Aorta (tissue), 5 donors: Measurements from ENCODE around the gene ZXDC. TPM values are rescaled to one million over a fixed set of nuclear protein-coding genes. Genes with fewer than 3 reads are reported as not detected.

Experiments
- ATAC-seq: fragments of 200-7000 bp; cut with Tn5 transposase; one replicate; pipeline ENCODE4 v1.9.1; 2022; ENCODE audit warnings: moderate library complexity; ENCODE audit not compliant: low FRiP score
- DNase-seq, 2 donors: peaks; one replicate each; pipeline ENCODE4 v3.0.0-alpha.2; 2020
- H3K27ac ChIP-seq, 2 donors: one replicate each; pipeline ENCODE4 v1.5.1; 2013; ENCODE audit warnings: low read length in 2 of 2, mild to moderate bottlenecking in 2 of 2, moderate library complexity in 2 of 2, control low read depth in 1 of 2, inconsistent platforms in 1 of 2, low read depth in 1 of 2
- H3K27me3 ChIP-seq, 2 donors: one replicate each; pipeline ENCODE4 v1.6.1; 2013; ENCODE audit warnings: control low read depth in 1 of 2, low read length in 1 of 2, mild to moderate bottlenecking in 1 of 2, moderate library complexity in 1 of 2; ENCODE audit not compliant: insufficient read depth in 2 of 2, control insufficient read depth in 1 of 2
- H3K36me3 ChIP-seq, 2 donors: one replicate each; pipeline ENCODE4 v1.6.1; 2013; ENCODE audit warnings: control low read depth in 1 of 2, low read length in 1 of 2, mild to moderate bottlenecking in 1 of 2; ENCODE audit not compliant: insufficient read depth in 2 of 2, control insufficient read depth in 1 of 2
- H3K4me1 ChIP-seq, 2 donors: one replicate each; pipeline ENCODE4 v1.6.1; 2013; ENCODE audit warnings: low read length in 2 of 2, control low read depth in 1 of 2, mild to moderate bottlenecking in 1 of 2, moderate library complexity in 1 of 2; ENCODE audit not compliant: insufficient read depth in 2 of 2, control insufficient read depth in 1 of 2
- H3K4me3 ChIP-seq, 2 donors: one replicate each; pipeline ENCODE4 v1.5.1; 2013; ENCODE audit warnings: low read length in 2 of 2, control low read depth in 1 of 2, mild to moderate bottlenecking in 1 of 2
- H3K9me3 ChIP-seq: one replicate; pipeline ENCODE4 v1.6.1; 2013; ENCODE audit warnings: mild to moderate bottlenecking, low read length; ENCODE audit not compliant: control insufficient read depth
- WGBS, 2 donors: extraction: QIAGEN DNeasy Blood & Tissue Kit; methylation state at CpG; one replicate each; pipeline ENCODE4 v1.1.7; 2013; 5-methylcytosine and 5-hydroxymethylcytosine counted together
- intact Hi-C, 2 donors: fragments of 100-400 bp; cut with DNase I; formaldehyde crosslinking; loops; one replicate each; pipeline versions ENCODE4 v1.14.2 to v1.15.0; 2022
- polyA plus RNA-seq, 2 donors: library from polyadenylated mRNA; stranded (reverse); fragments of 200-250 nt; gene quantifications; one replicate each; pipeline ENCODE4 v1.2.3, GENCODE V29; 2013
- total RNA-seq, 2 donors: library from RNA; stranded (reverse); fragmentation: NEBNext Ultra II Directional; extraction: Animal tissue kit (Norgen Biotek cat#: 25700); gene quantifications; one replicate each; pipeline ENCODE4 v1.2.1, GENCODE V29; 2021
- donor health status: healthy with polysubstance abuse.
- donor health status: Bipolar disorder and iron deficiency.
- donor health status: DM: no; HTN: no; CAD: no.
- donor health status: DM: no; HTN: no; CAD: no.
- donor health status: DM: yes; HTN: yes; CAD: no.

The ZXDC gene
- total and polyA plus RNA-seq, 4 donors: 4.4 to 37.5 (median 25.8) TPM

- no peak overlapping the region for H3K4me3 ChIP-seq
- no peaks in the 10 kb centered on the region for H3K36me3 ChIP-seq
- H3K27me3 ChIP-seq: no peaks in the 10 kb centered on the region
- intact Hi-C loops: no loop called here
- H3K9me3 ChIP-seq: peaks cover 1% of the 10 kb centered on the region
- no peaks in the 10 kb centered on the region for H3K4me1 ChIP-seq
- ATAC-seq: no peak
- no peak overlapping the region for H3K27ac ChIP-seq
- DNase-seq: no peak
- WGBS, 2 donors: 85 to 89% methylated on average over 5 of the region's 5 CpGs
Observed at GRCh38 chr3:126408099-126408498, 67.6 kb downstream of the ZXDC start.

GRCh38 chr3:126407412-126408044 is 68.2 kb downstream of the ZXDC start:
- Histone ChIP-seq H3K9me3 (peaks cover 1% of the 10 kb centered on the region), H3K36me3 (no peaks in the 10 kb centered on the region), H3K4me1 (no peaks in the 10 kb centered on the region), H3K4me3 (no peak overlapping the region), H3K27me3 (no peaks in the 10 kb centered on the region), H3K27ac (no peak overlapping the region)
- DNase-seq (no peak), ATAC-seq (no peak)
- WGBS, 2 donors: 84 to 88% methylated on average over 5 of the region's 5 CpGs
- intact Hi-C loops: no loop called here

GRCh38 chr3:126406389-126407296 is 69.0 kb downstream of the ZXDC start:
- Histone ChIP-seq H3K9me3 (peaks cover 1% of the 10 kb centered on the region), H3K27ac (no peak overlapping the region), H3K4me3 (no peak overlapping the region), H3K36me3 (no peaks in the 10 kb centered on the region), H3K4me1 (no peaks in the 10 kb centered on the region), H3K27me3 (no peaks in the 10 kb centered on the region)
- intact Hi-C loops: no loop called here
- no peak for DNase-seq
- 83 to 89% methylated on average over 15 of the region's 15 CpGs for WGBS, 2 donors
- ATAC-seq: no peak

GRCh38 chr3:126402666-126403302 is 72.9 kb downstream of the ZXDC start:
- intact Hi-C loops: no loop called here
- H3K27ac ChIP-seq: no peak overlapping the region
- no peak for ATAC-seq

GRCh38 chr3:126402178-126402577 is 73.5 kb downstream of the ZXDC start:
- no peak for ATAC-seq
- 77 to 82% methylated on average over 6 of the region's 6 CpGs for WGBS, 2 donors
- no peaks in the 10 kb centered on the region for H3K9me3 ChIP-seq
- H3K4me3 ChIP-seq: no peak overlapping the region
- no peaks in the 10 kb centered on the region for H3K36me3 ChIP-seq
- H3K27ac ChIP-seq: no peak overlapping the region
- no peaks in the 10 kb centered on the region for H3K4me1 ChIP-seq
- H3K27me3 ChIP-seq: no peaks in the 10 kb centered on the region
- no peak for DNase-seq
- intact Hi-C loops: no loop called here

More at GRCh38 chr3:126402666-126403302, 72.9 kb downstream of the ZXDC start:
- Histone ChIP-seq H3K4me1 (no peaks in the 10 kb centered on the region), H3K4me3 (no peak overlapping the region), H3K27me3 (no peaks in the 10 kb centered on the region), H3K9me3 (peaks cover 1% of the 10 kb centered on the region), H3K36me3 (no peaks in the 10 kb centered on the region)
- DNase-seq: no peak
- WGBS, 2 donors: 86 to 87% methylated on average over 12 of the region's 12 CpGs

GRCh38 chr3:126401611-126402160 is 74.0 kb downstream of the ZXDC start:
- DNase-seq (no peak), ATAC-seq (no peak)
- intact Hi-C loops: no loop called here
- Histone ChIP-seq H3K9me3 (no peaks in the 10 kb centered on the region), H3K4me1 (no peaks in the 10 kb centered on the region), H3K27me3 (no peaks in the 10 kb centered on the region), H3K4me3 (no peak overlapping the region), H3K27ac (no peak overlapping the region), H3K36me3 (no peaks in the 10 kb centered on the region)
- WGBS, 2 donors: 72% methylated on average over 7 to 8 of the region's 8 CpGs

GRCh38 chr3:126399756-126400155 is 75.9 kb downstream of the ZXDC start:
- 92% methylated on average over 4 of the region's 4 CpGs for WGBS, 2 donors
- Histone ChIP-seq H3K4me3 (no peak overlapping the region), H3K4me1 (no peaks in the 10 kb centered on the region), H3K9me3 (no peaks in the 10 kb centered on the region), H3K36me3 (no peaks in the 10 kb centered on the region), H3K27me3 (no peaks in the 10 kb centered on the region), H3K27ac (no peak overlapping the region)
- ATAC-seq (no peak), DNase-seq (no peak)
- intact Hi-C loops: no loop called here

- DNase-seq: no peak
- ATAC-seq: no peak
- intact Hi-C loops: no loop called here
- H3K4me3 ChIP-seq: no peak overlapping the region
- H3K36me3 ChIP-seq: no peaks in the 10 kb centered on the region
- no peaks in the 10 kb centered on the region for H3K9me3 ChIP-seq
- H3K27me3 ChIP-seq: no peaks in the 10 kb centered on the region
- 91 to 100% methylated on average over 1 of the region's 1 CpG for WGBS, 2 donors
- no peaks in the 10 kb centered on the region for H3K4me1 ChIP-seq
- no peak overlapping the region for H3K27ac ChIP-seq
Observed at GRCh38 chr3:126399351-126399735, 76.3 kb downstream of the ZXDC start.
